GM12865 (cell line): ENCODE results near the gene ALMS1.
"Not testable (repeated sequence)": the region's sequence is repeated elsewhere in the genome, so short reads cannot be mapped to it uniquely, and the experiment has no call there.

Experiments used
- DNase-seq: peaks from one replicate; pipeline ENCODE4 v3.0.0; 2010; ENCODE audit warnings: low read depth
- H3K4me3 ChIP-seq: 2 replicates; pipeline ENCODE4 v1.5.1; 2011; ENCODE audit warnings: mild to moderate bottlenecking, low read depth, low read length, control low read depth
- TF ChIP-seq, protein P1 (sequence below): IDR thresholded peaks from 2 replicates; pipeline ENCODE4 v1.5.1; 2011; ENCODE audit warnings: low read length, control low read depth, low read depth, inconsistent platforms; ENCODE audit not compliant: insufficient read depth; ENCODE audit errors: missing control alignments

The ALMS1 gene, protein sequence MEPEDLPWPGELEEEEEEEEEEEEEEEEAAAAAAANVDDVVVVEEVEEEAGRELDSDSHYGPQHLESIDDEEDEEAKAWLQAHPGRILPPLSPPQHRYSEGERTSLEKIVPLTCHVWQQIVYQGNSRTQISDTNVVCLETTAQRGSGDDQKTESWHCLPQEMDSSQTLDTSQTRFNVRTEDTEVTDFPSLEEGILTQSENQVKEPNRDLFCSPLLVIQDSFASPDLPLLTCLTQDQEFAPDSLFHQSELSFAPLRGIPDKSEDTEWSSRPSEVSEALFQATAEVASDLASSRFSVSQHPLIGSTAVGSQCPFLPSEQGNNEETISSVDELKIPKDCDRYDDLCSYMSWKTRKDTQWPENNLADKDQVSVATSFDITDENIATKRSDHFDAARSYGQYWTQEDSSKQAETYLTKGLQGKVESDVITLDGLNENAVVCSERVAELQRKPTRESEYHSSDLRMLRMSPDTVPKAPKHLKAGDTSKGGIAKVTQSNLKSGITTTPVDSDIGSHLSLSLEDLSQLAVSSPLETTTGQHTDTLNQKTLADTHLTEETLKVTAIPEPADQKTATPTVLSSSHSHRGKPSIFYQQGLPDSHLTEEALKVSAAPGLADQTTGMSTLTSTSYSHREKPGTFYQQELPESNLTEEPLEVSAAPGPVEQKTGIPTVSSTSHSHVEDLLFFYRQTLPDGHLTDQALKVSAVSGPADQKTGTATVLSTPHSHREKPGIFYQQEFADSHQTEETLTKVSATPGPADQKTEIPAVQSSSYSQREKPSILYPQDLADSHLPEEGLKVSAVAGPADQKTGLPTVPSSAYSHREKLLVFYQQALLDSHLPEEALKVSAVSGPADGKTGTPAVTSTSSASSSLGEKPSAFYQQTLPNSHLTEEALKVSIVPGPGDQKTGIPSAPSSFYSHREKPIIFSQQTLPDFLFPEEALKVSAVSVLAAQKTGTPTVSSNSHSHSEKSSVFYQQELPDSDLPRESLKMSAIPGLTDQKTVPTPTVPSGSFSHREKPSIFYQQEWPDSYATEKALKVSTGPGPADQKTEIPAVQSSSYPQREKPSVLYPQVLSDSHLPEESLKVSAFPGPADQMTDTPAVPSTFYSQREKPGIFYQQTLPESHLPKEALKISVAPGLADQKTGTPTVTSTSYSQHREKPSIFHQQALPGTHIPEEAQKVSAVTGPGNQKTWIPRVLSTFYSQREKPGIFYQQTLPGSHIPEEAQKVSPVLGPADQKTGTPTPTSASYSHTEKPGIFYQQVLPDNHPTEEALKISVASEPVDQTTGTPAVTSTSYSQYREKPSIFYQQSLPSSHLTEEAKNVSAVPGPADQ (N-terminal part only)

DNA sequence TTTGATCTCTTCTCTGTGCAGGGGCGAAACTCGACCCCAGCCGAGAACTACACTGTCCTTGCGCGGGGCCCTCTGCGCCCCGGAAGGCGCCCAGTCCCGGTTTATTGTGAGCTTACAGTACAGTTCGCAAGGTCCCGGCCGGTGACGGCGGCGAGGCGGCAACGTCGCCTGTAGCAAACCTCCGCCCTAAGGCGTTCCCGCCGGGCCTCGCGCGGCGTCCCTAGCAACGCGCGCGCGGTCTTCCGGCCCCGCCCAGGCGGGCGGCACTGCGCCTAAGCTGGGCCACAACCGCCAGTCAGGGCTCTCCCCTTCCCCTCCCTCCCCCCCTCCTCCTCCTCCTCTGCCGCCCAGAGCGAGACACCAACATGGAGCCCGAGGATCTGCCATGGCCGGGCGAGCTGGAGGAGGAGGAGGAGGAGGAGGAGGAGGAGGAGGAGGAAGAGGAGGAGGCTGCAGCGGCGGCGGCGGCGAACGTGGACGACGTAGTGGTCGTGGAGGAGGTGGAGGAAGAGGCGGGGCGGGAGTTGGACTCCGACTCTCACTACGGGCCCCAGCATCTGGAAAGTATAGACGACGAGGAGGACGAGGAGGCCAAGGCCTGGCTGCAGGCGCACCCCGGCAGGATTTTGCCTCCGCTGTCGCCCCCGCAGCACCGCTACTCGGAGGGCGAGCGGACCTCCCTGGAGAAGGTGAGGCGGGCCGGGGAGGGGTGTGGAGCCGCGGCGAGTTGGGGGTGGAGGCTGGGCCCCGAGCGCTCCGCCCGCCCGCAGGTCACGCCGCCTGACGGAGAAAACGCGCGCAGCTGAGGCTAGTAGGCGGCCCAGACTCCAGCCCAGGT is at the start of gene ALMS1:
ALMS1 (plus strand) TSS at position 333 of the 838 bp plus-strand sequence; CDS start at position 366, 33 bp downstream.
- DNase-seq, result peak; percentile 95
- peak within 1 kb of the TSS; percentile 82 for H3K4me3 ChIP-seq
- TF ChIP-seq, protein P1, sequence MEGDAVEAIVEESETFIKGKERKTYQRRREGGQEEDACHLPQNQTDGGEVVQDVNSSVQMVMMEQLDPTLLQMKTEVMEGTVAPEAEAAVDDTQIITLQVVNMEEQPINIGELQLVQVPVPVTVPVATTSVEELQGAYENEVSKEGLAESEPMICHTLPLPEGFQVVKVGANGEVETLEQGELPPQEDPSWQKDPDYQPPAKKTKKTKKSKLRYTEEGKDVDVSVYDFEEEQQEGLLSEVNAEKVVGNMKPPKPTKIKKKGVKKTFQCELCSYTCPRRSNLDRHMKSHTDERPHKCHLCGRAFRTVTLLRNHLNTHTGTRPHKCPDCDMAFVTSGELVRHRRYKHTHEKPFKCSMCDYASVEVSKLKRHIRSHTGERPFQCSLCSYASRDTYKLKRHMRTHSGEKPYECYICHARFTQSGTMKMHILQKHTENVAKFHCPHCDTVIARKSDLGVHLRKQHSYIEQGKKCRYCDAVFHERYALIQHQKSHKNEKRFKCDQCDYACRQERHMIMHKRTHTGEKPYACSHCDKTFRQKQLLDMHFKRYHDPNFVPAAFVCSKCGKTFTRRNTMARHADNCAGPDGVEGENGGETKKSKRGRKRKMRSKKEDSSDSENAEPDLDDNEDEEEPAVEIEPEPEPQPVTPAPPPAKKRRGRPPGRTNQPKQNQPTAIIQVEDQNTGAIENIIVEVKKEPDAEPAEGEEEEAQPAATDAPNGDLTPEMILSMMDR, result peak; percentile 10

DNA sequence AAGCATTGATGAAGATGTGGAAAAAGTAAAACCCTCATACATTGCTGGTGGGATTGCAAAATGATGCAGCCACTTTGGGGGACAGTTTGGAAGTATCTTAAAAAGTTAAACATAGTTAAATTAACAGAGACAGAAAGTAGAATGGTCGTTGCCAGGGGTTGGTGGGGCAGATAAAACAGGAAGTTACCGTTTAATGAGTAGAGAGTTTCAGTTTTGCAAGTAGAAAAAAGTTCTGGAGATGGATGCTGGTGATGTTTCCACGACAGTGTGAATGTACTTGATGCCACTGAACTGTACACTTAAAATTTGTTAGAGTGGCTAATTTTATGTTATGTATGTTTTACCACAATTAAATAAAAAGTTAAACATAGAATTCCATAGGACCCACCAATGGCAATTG is 47.8 kb upstream of the ALMS1 start:
- no peak for DNase-seq
- no peak overlapping the region for H3K4me3 ChIP-seq
- TF ChIP-seq, protein P1, result no peak

DNA sequence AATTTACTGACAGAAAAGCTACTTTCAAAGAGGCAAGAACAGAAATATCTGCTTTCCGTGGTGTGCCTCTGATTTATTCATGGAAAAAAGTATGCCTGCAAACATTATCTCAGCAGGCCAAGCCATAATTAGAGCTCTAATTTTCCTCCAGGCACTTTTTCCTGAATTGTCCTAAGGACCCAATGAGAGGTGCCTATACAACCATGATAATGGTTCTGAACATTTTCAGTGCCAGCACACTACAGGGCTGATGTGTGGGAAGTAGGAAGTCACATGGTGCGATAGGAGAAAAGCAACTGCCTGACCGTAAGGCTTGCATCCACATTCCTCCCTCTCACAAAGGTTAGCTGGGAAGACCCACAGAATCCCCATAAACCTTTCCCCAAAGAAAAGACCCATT is 46.4 kb upstream of the ALMS1 start:
- TF ChIP-seq, protein P1, result no peak
- H3K4me3 ChIP-seq, result no peak overlapping the region
- no peak for DNase-seq

DNA sequence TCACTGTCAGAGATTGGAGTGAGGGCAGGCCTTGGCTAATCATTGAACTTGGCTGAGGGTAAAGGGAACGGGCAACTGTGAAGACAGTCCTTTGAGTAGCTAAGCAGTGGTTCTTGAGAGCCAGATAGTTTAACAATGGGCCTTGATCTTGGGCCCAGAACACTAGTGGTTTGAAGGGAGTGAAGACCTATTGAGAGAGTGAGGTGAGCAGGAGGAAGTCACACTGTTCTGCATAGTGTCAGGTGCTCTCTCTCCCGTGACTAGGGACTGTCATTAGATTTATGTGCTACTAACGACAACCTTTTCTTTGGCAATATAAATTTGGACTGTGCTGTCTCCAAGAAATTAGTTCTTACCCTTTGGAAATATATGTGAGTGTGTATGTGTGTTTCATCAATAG is 44.6 kb upstream of the ALMS1 start:
- no peak for DNase-seq
- H3K4me3 ChIP-seq, result no peak overlapping the region
- TF ChIP-seq, protein P1, result no peak

DNA sequence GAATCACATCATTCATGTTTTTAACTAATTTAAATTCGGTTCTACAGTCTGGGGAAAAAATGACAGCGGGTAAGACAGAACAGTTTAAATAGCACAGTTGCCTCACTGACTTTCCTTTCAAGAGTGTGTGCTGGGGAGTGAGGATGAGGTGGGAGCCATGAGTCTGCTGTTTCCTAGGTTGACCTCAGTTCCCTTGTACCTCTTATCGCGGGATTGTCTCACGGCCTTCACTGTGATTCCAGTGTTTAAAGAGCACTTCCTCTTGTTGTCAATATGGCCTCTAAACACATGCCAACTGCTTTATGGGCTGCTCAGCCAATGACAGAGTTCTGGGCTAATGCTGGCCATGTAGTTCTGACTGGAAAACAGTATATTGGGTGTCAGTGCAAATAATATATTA is 41.6 kb upstream of the ALMS1 start:
- TF ChIP-seq, protein P1, result no peak
- no peak overlapping the region for H3K4me3 ChIP-seq
- no peak for DNase-seq

DNA sequence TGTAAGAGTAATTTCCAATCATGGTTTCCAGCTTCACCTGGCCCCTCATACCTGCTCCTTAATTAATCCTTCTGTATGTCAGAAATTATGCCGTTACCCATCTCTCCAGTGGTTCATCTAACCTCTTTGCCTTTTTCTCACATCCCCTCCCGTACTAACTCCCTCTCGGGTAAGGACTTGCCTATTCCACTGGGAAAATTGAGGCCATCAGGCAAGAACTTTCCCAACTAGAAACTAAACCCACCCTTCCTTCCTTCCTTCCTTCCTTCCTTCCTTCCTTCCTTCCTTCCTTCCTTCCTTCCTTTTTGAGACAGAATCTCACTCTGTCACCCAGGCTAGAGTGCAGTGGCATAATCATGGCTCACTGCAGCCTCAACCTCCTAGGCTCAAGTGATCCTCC is 40.9 kb upstream of the ALMS1 start:
- H3K4me3 ChIP-seq, DNase-seq: not testable (repeated sequence)
